ENCODE results near the gene KPNA2. TPM values are rescaled to one million over a fixed set of nuclear protein-coding genes. Genes with fewer than 3 reads are reported as not detected.
"Not testable (repeated sequence)": the region's sequence is repeated elsewhere in the genome, so short reads cannot be mapped to it uniquely, and the experiment has no call there.

Gene KPNA2
- total RNA-seq, 1 experiment from 2014 or later, result 239 TPM

DNA sequence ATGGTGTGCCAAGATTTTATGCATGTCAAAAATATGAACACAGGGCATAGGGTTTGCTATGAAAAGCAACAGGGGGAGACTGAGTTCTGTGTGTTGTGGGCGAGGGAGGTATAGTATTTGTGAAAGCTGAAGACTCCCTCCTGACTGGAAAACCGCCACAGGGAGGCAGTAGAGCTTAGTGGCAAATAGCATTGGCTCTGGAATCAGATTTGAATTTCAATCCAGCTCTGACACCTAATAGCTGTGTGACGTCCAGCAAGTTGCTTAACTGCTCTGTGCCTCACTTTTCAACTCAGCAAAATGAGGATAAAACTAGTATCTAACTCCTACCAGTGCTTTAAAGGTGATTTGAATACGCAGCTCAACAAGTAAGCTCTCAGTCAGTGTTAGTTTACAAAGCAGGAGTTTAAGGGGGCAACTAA is 22.0 kb downstream of the KPNA2 start:
- DNase-seq (ENCODE audit: low read depth), result no peak

DNA sequence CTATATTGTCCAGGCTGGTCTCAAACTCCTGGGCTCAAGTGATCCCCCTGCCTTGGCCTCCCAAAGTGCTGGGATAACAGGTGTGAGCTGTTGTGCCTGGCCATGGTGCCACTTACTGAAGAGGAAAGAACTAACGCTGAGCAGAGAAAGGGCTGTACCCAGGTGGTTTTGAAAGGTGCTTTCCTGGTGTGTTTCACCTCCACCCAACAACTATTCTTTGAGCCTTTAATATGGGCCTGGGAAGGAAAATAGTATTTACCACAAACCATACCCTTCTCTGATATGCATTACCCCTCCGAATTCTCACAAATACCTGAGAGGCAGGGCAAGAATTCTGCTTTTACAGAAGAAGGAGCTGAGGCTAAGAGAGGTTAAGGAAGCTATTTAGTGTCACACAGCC is 24.8 kb downstream of the KPNA2 start:
- DNase-seq (ENCODE audit: low read depth), result no peak

DNA sequence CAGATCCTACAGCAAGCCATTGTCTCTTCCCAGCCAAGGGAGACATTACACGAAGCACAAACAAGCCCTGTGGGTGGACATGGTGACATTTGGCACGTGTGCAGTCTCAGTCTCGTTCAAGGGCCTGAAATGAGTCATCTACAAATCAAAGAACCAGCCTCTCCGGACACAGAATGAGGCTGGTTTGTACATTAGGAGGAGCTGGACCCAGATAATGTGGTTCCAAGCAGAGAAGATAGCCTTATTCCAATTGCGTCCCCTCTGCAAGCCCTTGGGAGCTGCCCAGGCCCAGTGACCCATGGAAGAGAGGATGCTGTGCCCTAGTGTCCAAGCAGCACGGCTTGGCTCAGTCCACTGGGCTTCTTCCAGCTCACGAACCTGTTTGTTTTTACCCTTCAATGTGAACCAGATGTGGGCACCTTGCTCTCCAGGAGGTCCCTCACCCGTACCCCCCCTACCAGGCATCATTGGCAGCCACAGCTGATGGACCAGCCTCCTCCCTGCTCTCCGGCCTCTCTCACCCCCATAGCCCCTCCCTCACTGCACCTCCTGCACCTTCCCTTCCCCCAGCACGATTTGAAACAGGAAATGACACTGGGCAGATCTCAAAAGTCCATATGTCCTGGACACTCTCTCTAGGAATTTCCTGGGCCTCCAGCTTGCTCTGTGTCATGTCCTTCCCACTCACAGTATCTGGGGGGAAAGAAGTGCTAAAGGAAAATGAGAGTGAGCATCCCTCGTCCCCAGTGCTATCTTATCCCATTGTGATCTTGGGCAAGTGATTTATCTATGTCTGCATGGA is 26.2 kb downstream of the KPNA2 start:
- peak; percentile 62 for DNase-seq (ENCODE audit: low read depth)

DNA sequence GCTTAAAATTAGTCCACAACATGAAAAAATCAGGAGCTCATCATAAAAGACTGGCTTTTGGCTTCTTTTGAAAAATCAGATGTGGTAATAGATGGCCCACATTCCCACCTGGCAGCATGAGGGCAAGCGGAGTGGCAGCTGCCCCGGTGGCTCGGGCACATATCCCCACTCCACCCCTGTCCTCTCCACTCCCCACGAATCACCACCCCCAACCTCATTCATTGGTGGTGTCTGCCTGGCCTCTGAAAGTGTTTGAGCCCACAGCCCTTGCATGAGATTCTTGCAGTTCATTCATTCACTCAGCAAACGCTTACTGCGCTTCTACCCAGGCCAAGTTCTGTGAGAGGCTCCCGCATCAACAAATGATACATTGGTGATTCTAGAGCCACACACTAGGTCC is 29.8 kb downstream of the KPNA2 start:
- DNase-seq (ENCODE audit: low read depth), result not testable (repeated sequence)

DNA sequence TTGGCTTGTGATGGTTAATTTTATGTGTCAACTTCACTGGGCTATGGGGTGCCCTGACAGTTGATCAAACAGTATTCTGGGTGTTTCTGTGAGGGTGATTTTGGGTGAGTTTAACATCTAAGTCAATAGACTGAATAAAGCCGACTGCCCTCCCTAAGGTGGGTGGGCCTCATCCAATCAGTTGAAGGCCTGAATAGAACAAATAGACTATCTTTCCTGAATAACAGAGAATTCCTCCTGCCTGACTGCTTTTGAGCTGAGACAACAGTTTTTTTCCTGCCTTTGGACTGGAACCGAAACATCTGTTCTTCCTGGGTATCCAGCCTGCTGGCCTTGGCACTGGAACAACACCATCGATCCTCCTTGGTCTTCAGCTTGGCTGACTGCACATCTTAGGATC is 33.0 kb downstream of the KPNA2 start:
- DNase-seq (ENCODE audit: low read depth), result not testable (repeated sequence)

DNA sequence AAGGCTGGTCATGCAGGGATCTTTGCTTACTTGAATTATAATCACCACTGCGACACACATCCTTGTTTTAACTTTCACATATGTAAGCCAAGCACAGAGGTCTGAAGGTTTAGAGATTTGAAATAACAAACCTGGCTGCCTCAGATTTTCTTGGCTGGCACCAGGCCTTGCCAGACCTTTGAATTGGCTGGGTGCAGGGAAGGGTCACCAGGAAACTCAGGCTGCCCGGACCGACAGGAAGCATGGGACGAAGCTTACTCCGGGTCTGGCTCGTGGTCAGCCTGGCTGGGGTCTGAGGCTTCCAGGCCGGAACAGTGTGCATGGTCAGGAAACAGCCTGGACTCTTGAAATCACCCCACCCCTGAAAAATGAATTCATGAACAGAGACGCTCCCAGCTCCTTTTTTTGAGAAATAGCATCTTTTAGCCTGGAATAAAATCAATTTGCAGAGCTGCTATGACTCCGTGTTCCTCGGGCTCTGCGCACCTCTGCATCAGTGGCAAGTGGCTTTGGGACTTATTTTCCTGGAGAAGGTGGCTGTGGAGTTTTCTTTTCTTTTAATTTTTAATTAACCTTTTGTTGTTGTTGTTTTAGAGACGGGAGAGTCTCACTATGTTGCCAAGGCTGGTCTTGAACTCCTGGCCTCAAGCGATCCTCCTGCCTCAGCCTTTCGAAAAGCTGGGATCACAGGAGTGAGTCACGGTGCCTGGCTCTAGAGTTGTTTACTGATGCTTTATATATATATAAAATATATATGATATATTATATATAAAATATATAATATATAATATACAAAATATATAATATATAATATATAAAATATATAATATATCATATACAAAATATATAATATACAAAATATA is 35.3 kb downstream of the KPNA2 start:
- DNase-seq (ENCODE audit: low read depth), result not testable (repeated sequence)

DNA sequence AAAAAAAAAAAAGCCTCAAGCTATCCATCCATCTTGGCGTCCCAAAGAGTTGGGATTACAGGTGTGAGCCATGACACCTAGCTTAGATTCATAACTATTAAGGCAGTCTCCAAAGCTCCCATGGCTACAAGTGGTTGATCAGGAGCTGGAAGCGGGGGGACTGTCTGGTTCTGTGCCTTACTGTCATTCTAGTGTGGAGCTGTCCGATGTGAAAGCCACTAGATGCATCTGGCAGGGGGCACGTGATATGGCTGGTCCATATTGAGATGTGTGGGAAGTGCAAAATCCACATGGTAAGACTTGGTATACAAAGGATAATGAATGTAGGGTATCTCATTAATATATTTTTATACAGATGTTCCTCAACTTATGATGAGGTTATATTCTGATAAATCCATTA is 38.7 kb downstream of the KPNA2 start:
- DNase-seq (ENCODE audit: low read depth), result no peak

DNA sequence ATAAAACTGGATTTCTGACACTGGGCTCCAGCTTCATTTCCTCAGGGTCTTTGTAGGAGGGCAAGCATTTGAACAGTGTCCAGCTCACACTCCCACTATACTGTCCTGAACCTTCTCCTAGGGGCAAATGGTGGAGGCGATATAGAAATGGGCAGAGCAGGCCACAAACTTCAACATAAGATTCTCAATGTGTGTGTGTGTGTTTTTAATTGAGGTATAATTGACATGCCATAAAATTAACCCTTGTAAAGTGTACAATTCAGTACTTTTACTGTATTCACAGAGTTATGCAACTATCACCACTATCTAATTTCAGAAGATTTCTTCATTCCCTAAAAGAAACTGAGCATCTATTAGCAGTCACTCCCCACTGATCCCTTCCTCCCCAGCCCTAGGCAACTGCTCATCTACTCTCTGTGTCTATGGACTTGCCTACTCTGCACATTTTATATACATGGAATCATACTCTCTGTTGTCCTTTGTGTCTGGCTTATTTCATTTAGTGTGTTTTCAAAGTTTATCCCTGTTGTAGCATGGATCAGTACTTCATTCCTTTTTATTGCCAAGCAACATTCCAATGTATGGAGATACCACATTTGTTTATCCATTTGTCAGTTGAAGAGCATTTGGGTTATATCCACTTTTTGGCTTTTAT is 40.5 kb downstream of the KPNA2 start:
- not testable (repeated sequence) for DNase-seq (ENCODE audit: low read depth)

DNA sequence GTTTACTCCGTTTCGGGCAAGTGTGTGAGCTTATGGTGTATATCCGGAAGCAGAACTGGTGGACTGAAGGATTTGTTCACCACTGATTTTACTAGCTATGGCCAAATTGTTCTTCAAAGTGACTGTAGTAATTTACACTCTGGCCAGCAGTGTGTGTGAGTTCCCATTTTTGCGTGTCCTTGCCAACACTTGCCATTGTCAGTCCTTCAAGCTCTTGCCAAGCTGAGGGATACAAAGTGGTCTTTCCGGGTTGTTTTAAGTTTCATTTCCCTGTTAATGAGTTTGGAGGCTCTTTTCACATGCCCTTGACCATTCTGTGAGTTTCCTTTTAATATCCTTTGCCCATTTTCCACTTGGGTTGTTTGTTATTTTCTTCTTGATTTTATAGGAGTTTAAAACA is 42.0 kb downstream of the KPNA2 start:
- DNase-seq (ENCODE audit: low read depth), result not testable (repeated sequence)

DNA sequence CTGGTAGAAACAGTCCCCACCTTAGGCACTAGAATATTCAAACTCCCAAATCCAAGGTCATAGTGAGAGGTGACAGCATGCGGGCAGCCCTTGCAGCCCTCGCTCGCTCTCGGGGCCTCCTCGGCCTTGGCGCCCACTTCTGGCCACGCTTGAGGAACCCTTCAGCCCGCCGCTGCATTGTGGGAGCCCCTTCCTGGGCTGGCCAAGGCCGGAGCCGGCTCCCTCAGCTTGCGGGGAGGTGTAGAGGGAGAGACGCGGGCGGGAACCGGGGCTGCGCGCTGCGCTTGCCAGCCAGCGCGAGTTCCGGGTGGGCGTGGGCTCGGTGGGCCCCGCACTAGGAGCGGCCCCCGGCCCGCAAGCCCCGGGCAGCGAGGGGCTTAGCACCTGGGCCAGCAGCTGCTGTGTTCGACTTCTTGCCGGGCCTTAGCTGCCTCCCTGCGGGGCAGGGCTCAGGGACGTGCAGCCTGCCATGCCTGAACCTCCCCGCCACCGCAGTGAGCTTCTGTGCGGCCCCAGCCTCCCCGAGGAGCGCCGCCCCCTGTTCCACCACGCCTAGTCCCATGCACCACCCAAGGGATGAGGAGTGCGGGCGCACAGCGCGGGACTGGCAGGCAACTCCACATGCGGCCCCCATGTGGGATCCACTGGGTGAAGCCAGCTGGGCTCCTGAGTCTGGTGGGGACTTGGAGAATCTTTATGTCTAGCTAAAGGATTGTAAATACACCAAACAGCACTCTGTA is 45.0 kb downstream of the KPNA2 start:
- DNase-seq (ENCODE audit: low read depth), result no peak

DNA sequence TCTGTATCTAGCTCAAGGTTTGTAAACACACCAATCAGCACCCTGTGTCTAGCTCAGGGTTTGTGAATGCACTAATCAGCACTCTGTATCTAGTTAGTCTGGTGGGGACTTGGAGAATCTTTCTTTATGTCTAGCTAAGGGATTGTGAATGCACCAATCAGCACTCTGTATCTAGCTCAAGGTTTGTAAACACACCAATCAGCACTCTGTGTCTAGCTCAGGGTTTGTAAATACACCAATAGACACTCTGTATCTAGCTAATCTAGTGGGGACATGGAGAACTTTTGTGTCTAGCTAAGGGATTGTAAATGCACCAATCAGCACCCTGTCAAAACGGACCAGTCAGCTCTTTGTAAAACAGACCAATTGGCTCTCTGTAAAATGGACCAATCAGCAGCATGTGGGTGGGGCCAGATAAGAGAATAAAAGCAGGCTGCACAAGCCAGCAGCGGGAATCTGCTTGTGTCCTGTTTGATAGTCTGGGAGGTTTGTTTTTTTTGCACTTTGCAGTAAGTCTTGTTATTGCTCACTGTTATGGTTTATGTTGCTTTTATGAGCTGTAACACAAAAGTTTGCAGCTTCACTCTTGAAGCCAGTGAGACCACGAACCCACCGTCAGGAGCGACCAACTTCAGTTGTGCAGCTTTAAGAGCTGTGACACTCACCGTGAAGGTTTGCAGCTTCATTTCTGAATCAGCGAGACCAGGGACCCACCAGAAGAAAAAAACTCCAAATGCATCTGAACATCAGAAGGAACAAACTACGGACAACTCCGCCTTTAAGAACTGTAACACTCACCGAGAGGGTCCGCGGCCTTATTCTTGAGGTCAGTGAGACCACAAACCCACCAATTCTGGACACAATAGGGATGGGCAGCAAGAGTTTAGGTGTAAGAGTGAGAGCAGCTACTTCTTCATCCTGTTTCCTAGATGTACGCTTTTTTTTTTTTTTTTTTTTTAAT is 46.0 kb downstream of the KPNA2 start:
- not testable (repeated sequence) for DNase-seq (ENCODE audit: low read depth)

DNA sequence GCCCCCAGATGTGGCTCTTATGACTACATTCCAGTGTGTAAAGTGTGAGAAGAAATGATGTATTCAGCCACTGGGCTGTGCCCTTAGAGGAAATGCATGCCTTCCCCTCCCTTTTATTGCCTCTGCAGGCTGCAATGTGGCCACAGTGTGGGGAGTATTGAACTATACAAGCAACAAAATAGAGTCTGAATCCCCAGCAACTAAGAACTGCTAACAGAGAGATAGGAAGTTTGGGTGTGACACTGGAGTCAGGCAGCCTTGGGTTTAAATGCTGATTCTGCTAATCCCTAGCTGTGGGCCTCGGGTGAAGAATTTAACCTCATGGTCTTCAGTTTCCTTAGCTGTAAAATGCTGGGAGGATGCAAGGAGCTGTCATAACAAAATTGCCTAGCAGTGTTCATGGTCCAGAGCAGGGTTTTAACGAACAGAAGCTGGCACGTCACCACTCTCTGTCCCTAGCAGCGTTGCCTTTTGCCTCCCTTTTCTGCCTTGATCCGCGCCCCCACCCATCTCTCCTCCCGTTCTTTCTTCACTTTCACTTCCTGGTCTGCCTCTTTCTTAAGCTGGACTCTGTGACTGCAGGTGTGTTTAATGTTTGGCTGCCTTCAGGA is 50.3 kb downstream of the KPNA2 start:
- DNase-seq (ENCODE audit: low read depth), result no peak

DNA sequence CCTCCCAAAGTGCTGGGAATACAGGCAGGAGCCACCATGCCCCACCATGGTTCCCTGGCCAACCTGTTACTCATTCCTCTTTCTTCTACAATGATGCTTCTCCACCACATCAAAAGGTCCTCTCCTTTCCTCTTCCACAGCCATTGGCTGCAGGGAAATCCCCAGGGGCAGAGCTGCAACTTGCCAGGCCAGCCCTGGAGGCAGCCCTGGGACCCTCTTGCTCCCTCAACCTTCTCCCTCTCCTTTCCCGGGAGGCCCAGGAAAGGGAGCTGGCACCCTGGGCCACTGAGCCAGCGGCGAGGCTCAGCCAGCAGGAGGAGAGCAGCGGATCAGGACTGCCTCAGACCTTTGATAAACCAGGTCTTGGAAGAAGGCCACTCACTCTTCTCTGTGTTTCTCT is 51.1 kb downstream of the KPNA2 start:
- peak; percentile 12 for DNase-seq (ENCODE audit: low read depth)

DNA sequence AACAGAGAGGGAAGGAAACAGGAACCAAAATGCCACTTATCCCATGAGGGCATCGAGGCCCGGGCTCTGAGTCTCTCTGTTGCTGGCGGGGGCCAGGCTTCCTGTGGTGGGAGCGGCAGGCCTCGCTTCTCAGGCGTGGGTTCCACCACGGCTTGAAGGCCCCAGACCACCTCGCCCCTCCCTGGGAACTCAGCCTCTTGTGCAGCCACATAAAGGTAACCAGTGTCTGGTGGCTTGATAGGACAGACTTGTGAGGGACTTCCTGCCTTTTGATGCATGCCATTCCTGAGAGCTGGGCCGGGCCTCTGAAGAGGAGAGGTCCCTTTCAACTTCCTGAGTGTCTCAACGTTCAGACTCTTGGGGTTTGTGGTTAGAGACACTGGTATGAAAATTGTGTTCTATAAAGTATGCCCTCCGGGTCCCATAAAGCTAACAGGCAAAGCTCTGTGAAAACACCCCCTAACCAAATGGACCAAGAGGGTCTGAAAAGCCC is 51.6 kb downstream of the KPNA2 start:
- DNase-seq (ENCODE audit: low read depth), result peak; percentile 68

DNA sequence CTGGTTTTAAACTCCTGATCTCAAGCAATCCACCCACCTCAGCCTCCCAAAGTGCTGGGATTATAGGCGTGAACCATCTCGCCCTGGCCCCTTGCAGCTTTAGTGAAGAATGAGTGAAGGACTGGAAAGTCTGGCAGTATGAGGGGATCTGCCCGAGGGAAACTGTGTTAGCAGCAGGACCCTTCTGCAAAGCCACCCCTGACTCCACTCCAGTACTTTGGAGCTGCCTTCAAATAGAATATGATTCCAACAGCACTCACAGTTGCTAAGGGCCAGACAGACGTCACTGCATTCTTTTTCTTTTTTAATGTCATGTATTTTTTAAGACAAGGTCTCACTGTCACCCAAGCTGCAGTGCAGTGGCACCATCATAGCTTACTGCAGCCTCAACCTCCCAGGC is 52.3 kb downstream of the KPNA2 start:
- DNase-seq (ENCODE audit: low read depth), result no peak

DNA sequence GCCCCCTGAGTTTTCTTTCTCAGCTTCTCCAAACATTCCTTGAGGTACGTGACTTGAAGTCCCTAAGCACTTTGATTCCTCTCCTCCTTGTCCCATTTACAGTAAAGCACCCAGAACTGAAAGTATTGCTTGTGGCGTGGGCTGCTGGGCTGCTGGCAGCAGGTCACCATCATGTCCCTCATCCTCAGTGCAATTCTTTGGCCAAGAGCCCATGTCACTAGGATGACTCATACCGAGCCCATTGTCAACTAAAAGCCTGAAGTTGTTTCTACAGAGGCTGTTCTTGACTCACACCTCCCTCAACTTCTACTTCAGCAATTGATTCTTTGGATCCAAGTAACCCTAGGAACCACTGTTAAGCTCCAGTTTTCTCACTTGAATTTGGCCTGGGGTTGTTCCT is 54.3 kb downstream of the KPNA2 start:
- peak; percentile 88 for DNase-seq (ENCODE audit: low read depth)

DNA sequence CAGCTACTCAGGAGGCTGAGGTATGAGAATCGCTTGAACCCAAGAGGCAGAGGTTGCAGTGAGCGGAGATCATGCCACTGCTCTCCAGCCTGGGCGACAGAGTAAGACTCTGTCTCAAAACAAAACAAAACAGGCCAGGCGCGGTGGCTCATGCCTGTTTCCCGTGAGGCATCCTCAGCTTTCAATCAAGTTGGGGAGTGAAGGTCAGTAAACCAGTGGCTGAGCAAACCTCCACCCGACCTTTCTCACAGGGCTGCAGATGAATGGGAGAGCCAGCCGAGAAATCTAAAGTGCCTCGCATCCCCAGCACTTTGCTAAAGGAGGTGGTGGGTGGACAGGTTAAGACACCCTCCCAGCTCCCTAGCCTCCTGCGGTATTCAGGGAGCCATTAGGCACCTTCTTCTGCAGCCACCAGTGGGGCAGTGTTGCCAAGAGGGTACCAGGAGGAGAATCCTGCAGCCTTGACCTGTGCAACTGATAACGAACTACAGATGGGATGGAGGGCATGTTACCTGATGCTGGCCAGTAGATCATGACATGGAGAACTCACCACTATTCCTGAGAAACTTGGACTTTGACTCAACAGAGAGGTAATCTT is 59.0 kb downstream of the KPNA2 start:
- DNase-seq (ENCODE audit: low read depth), result no peak

DNA sequence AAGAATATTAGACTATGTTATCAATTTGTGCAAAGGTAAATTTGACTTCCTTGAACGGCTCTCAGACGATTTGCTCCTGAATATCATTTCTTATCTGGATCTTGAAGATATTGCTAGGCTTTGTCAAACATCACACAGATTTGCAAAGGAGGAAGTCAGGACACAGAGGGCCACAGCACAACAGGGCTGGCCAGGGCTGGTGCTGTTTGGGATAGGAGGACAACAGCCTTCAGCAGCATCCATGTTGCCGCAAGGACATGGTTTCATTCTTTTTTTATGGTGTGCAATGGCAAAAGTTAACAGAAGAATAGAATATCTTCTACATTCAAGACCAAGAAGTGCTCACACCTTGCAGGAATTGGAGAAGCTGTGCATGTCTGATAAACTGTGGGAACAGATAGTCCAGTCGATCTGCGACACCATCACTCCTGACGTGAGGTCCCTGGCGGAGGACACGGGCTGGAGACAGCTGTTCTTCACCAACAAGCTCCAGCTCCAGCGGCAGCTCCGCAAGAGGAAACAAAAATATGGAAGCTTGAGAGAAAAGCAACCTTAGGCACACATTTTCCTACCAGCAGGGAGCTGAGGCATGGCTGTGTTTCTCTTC is 59.8 kb downstream of the KPNA2 start:
- DNase-seq (ENCODE audit: low read depth), result no peak

DNA sequence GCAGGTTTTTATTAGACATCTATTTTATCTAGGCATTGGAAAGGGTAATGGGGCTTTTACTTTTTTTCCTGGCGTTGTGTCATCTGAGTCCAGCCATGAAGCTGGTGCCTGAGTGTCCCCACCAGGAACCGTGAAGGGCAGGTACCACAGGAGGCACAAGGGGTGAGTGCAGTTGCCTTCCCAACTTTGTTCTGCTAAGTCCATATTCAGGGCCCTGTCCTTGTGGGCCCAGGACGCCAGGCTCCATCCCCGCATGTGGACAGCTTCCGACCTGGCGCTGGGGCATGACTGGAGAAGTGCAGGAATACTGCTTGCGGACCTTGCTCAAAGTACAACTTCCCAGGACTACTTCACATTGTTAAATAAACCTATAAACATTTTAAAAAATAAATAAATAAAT is 60.6 kb downstream of the KPNA2 start:
- no peak for DNase-seq (ENCODE audit: low read depth)

Data from M059J (cell line).